Fibroblast of mammary gland (primary cell): Measurements from ENCODE around the gene TMEM185B.

Source experiments
- DNase-seq: peaks from one replicate; pipeline ENCODE4 v3.0.0-alpha.2; 2010; ENCODE audit warnings: low read depth
- H3K4me3 ChIP-seq: 2 replicates; pipeline ENCODE4 v1.5.1; 2011; ENCODE audit warnings: low read depth, mild to moderate bottlenecking, low read length, moderate library complexity; ENCODE audit not compliant: control insufficient read depth
- CTCF ChIP-seq: conservative IDR thresholded peaks from 2 replicates; pipeline ENCODE4 v1.5.1; 2011; ENCODE audit warnings: low read depth, low read length, inconsistent platforms; ENCODE audit not compliant: control insufficient read depth, insufficient read depth

TMEM185B gene

GRCh38 chr2:120177001-120177621 lies 46.1 kb downstream of the TMEM185B start:
- H3K4me3 ChIP-seq, result no peak overlapping the region
- TF ChIP-seq CTCF, result no peak
- no peak for DNase-seq

GRCh38 chr2:120176526-120176925 lies 46.7 kb downstream of the TMEM185B start:
- H3K4me3 ChIP-seq, result no peak overlapping the region
- TF ChIP-seq CTCF, result no peak
- DNase-seq, result no peak

GRCh38 chr2:120174963-120175581 lies 48.1 kb downstream of the TMEM185B start:
- peak; percentile 68 for TF ChIP-seq CTCF
- peak; percentile 76 for DNase-seq
- H3K4me3 ChIP-seq, result no peak overlapping the region
